K562 (cell line): ENCODE measurements around the gene RPTOR. TPM values are rescaled to one million over a fixed set of nuclear protein-coding genes. Genes with fewer than 3 reads are reported as not detected.

Experiments
- ATAC-seq: fragments of 200-7000 bp; cut with Tn5 transposase; 3 replicates; pipeline ENCODE4 v1.9.1; 2020; ENCODE audit warnings: moderate library complexity
- BruUV-seq: library from RNA; stranded (reverse); fragments of 400-500 nt; replicated peaks from 2 replicates; lab custom pipeline; 2021; lab: Mats Ljungman, UMichigan
- CTCF ChIA-PET: fragments of 300-600 bp; formaldehyde crosslinking; extraction: SDS; loops from one replicate; lab custom pipeline; 2021; ENCODE audit warnings: low intra/inter-chr PET ratio; lab: Yijun Ruan, JAX
- POLR2A ChIA-PET: fragments of 300-600, 350-650 bp; sonication (Branson Sonifier 250); formaldehyde crosslinking; extraction: SDS; loops from one replicate; lab custom pipeline; 2021; ENCODE audit warnings: antibody characterized with exemption, inconsistent platforms; lab: Yijun Ruan, JAX
- DNase-seq, 4 experiments: peaks; one replicate each; pipeline versions ENCODE4 v3.0.0 to v3.0.0-alpha.2; 2011 to 2018; ENCODE audit warnings: low spot score in 3 of 4, mixed read lengths in 3 of 4; ENCODE audit errors: extremely low read depth in 1 of 4
- FAIRE-seq: peaks from 2 replicates; lab custom pipeline; 2011; peaks lifted over from hg19 to GRCh38; lab: Jason Lieb, UNC
- H2AFZ ChIP-seq: 2 replicates; pipeline ENCODE4 v1.6.0; 2011; ENCODE audit warnings: low read depth, low read length, control low read depth, inconsistent platforms
- H3K27ac ChIP-seq: fragments of 200-600 bp; 3 replicates; pipeline ENCODE4 v1.8.0; 2011; ENCODE audit warnings: low read depth, mild to moderate bottlenecking, control low read depth, inconsistent platforms, low read length, moderate library complexity, mixed read lengths; ENCODE audit errors: extremely low read depth
- H3K27me3 ChIP-seq, 2 experiments: fragments of 300-600 bp in 1 of 2; 2 replicates in 1 of 2; 3 replicates in 1 of 2; pipeline versions ENCODE4 v1.6.0 to v1.8.0; 2011; ENCODE audit warnings: inconsistent platforms in 2 of 2, low read length in 2 of 2, mild to moderate bottlenecking in 1 of 2, mixed read lengths in 1 of 2, moderate library complexity in 1 of 2; ENCODE audit not compliant: control insufficient read depth in 2 of 2, insufficient read depth in 2 of 2
- H3K36me3 ChIP-seq: fragments of 300-600 bp; 3 replicates; pipeline ENCODE4 v1.8.0; 2011; ENCODE audit warnings: mild to moderate bottlenecking, low read length, inconsistent platforms; ENCODE audit not compliant: control insufficient read depth, insufficient read depth
- H3K4me1 ChIP-seq, 2 experiments: fragments of 200-600 bp in 1 of 2; replicated peaks in 1 of 2; 2 replicates in 1 of 2; 3 replicates in 1 of 2; pipeline versions ENCODE4 v1.5.1 to v1.8.0; 2011; ENCODE audit warnings: inconsistent platforms in 2 of 2, low read length in 2 of 2, mild to moderate bottlenecking in 1 of 2, mixed read lengths in 1 of 2, moderate library complexity in 1 of 2; ENCODE audit not compliant: control insufficient read depth in 2 of 2, insufficient read depth in 2 of 2
- H3K4me2 ChIP-seq: 2 replicates; pipeline ENCODE4 v1.6.1; 2011; ENCODE audit warnings: low read length, control low read depth, inconsistent platforms, mixed read lengths; ENCODE audit not compliant: insufficient read depth
- H3K4me3 ChIP-seq: fragments of 200-600 bp; sonication (generic), shearing (Covaris generic); 2 replicates; pipeline ENCODE4 v1.5.1; 2016; ENCODE audit warnings: control low read depth, inconsistent platforms
- H3K79me2 ChIP-seq: fragments of 200-600 bp; 3 replicates; pipeline ENCODE4 v1.8.0; 2011; ENCODE audit warnings: low read length, inconsistent platforms; ENCODE audit not compliant: control insufficient read depth, insufficient read depth
- H3K9ac ChIP-seq, 2 experiments: 2 replicates each; pipeline versions ENCODE4 v1.6.0 to v1.6.1; 2011; ENCODE audit warnings: low read depth in 2 of 2, low read length in 2 of 2, control low read depth in 1 of 2, inconsistent platforms in 1 of 2, mild to moderate bottlenecking in 1 of 2, mixed read lengths in 1 of 2; ENCODE audit not compliant: insufficient read depth in 1 of 2
- H3K9me1 ChIP-seq: one replicate; pipeline ENCODE4 v1.6.0; 2011; ENCODE audit warnings: inconsistent platforms, mild to moderate bottlenecking, low read length, moderate library complexity; ENCODE audit not compliant: control insufficient read depth, insufficient read depth
- H3K9me3 ChIP-seq: replicated peaks from 2 replicates; pipeline ENCODE4 v1.5.1; 2011; ENCODE audit warnings: low read depth, low read length, inconsistent platforms; ENCODE audit not compliant: control insufficient read depth, insufficient read depth
- H4K20me1 ChIP-seq: replicated peaks from 2 replicates; pipeline ENCODE4 v1.6.1; 2011; ENCODE audit warnings: low read length, inconsistent platforms, mixed read lengths; ENCODE audit not compliant: control insufficient read depth, insufficient read depth
- ARNT ChIP-seq, 2 experiments: fragments of 450-650 bp; IDR thresholded peaks; 2 replicates each; pipeline ENCODE4 v1.6.1; 2016; ENCODE audit warnings: mild to moderate bottlenecking in 1 of 2
- BACH1 ChIP-seq: fragments of 200-800 bp; sonication (Bioruptor generic); IDR thresholded peaks from 2 replicates; pipeline ENCODE4 v1.6.1; 2016; ENCODE audit warnings: missing genetic modification characterization, missing compliant biosample characterization
- BCL6 ChIP-seq: fragments of 250-450 bp; sonication (Bioruptor Pico); IDR thresholded peaks from 2 replicates; pipeline ENCODE4 v1.4.0; 2020
- BRF1 ChIP-seq: IDR thresholded peaks from 3 replicates; pipeline ENCODE4 v1.6.1; 2011; ENCODE audit warnings: borderline replicate concordance, mild to moderate bottlenecking; ENCODE audit not compliant: insufficient read length; ENCODE audit errors: extremely low read depth
- EP300 ChIP-seq: IDR thresholded peaks from 2 replicates; pipeline ENCODE4 v1.6.1; 2012; ENCODE audit warnings: low read length, improper control_type of control experiment
- FUS ChIP-seq: fragments of 200-400 bp; formaldehyde crosslinking; optimal IDR thresholded peaks from 2 replicates; pipeline ENCODE3; 2017; ENCODE audit warnings: low read depth, low read length
- JUNB ChIP-seq: fragments of 450-650 bp; formaldehyde crosslinking; conservative IDR thresholded peaks from 2 replicates; pipeline ENCODE4 v1.4.0; 2020; ENCODE audit warnings: mild to moderate bottlenecking
- KLF1 ChIP-seq: fragments of 450-650 bp; IDR thresholded peaks from 2 replicates; pipeline ENCODE4 v1.6.1; 2016; ENCODE audit warnings: missing genetic modification characterization, missing compliant biosample characterization
- L3MBTL2 ChIP-seq: fragments of 450-650 bp; IDR thresholded peaks from 2 replicates; pipeline ENCODE4 v1.6.1; 2016; ENCODE audit warnings: mild to moderate bottlenecking, moderate library complexity
- LEF1 ChIP-seq: fragments of 450-650 bp; IDR thresholded peaks from 2 replicates; pipeline ENCODE4 v1.6.1; 2016; ENCODE audit warnings: mild to moderate bottlenecking
- MAZ ChIP-seq, 2 experiments: fragments of 450-650 bp in 1 of 2; sonication (generic) in 1 of 2; formaldehyde crosslinking; IDR thresholded peaks in 1 of 2; conservative IDR thresholded peaks in 1 of 2; 2 replicates each; pipeline versions ENCODE4 v1.4.0 to v1.5.0; 2020; ENCODE audit warnings: mild to moderate bottlenecking in 1 of 2, missing genetic modification reagents in 1 of 2
- NR3C1 ChIP-seq: sonication (generic); formaldehyde crosslinking; IDR thresholded peaks from 2 replicates; pipeline ENCODE4 v1.8.1; 2022; ENCODE audit warnings: missing genetic modification reagents
- SMAD2 ChIP-seq: fragments of 150-350 bp; IDR thresholded peaks from 2 replicates; pipeline ENCODE4 v1.6.1; 2014; ENCODE audit warnings: low read depth, mild to moderate bottlenecking, low read length
- SNAPC5 ChIP-seq: fragments of 250-450 bp; sonication (Bioruptor Pico); IDR thresholded peaks from 2 replicates; pipeline ENCODE4 v1.8.0; 2021; ENCODE audit warnings: moderate library complexity, mild to moderate bottlenecking, inconsistent platforms
- SRSF9 ChIP-seq: fragments of 200-400 bp; formaldehyde crosslinking; IDR thresholded peaks from 2 replicates; pipeline ENCODE4 v1.6.1; 2017; ENCODE audit warnings: low read depth, low read length, borderline replicate concordance
- TGIF2 ChIP-seq: sonication (generic); formaldehyde crosslinking; IDR thresholded peaks from 2 replicates; pipeline ENCODE4 v1.8.1; 2022; ENCODE audit warnings: mild to moderate bottlenecking, missing genetic modification reagents, moderate library complexity
- ZNF143 ChIP-seq: sonication (generic); formaldehyde crosslinking; IDR thresholded peaks from 2 replicates; pipeline ENCODE4 v1.9.0; 2022; ENCODE audit warnings: mild to moderate bottlenecking, missing genetic modification reagents
- WGBS: fragments of 100-300 bp; shearing (Covaris generic); methylation state at CpG from one replicate; pipeline ENCODE4 v1.1.6; 2016; ENCODE audit warnings: low coverage, mixed read lengths; ENCODE audit not compliant: insufficient coverage; ENCODE audit errors: missing lambda C conversion rate; 5-methylcytosine and 5-hydroxymethylcytosine counted together
- in situ Hi-C: fragments of 300-500 bp; cut with MboI; formaldehyde crosslinking; loops from 4 replicates; pipeline ENCODE4 v1.15.0; 2018; ENCODE audit warnings: inconsistent platforms, mixed read lengths
- intact Hi-C: fragments of 100-400 bp; cut with micrococcal nuclease; formaldehyde crosslinking; loops from 2 replicates; pipeline ENCODE4 v1.14.2; 2022
- polyA plus RNA-seq, 8 experiments: library from polyadenylated mRNA; depleted of rRNA in 4 of 8; stranded (reverse) in 5 of 8; unstranded in 3 of 8; fragments of >200 nt; fragmentation: Nextera tagmentation in 2 of 8; fragmentation: Illumina TruSeq in 1 of 8; extraction: Ambion mirVana in 2 of 8; extraction: Trizol in 1 of 8; gene quantifications; 2 replicates each; pipeline versions ENCODE4 v1.2.1 to v1.2.3, GENCODE V29; 2011 to 2014; ENCODE audit warnings: inconsistent platforms in 1 of 8, missing spikeins in 1 of 8
- total RNA-seq, 7 experiments: library from RNA; depleted of rRNA in 6 of 7; stranded (reverse); fragments of >200 nt in 6 of 7; fragmentation: Illumina TruSeq in 2 of 7; extraction: Trizol in 2 of 7; gene quantifications; 2 replicates each; pipeline versions ENCODE4 v1.2.1 to v1.2.3, GENCODE V29; 2011 to 2021; ENCODE audit warnings: low replicate concordance in 1 of 7
- TF ChIP-seq, protein P1 (sequence below): sonication (generic); formaldehyde crosslinking; IDR thresholded peaks from 2 replicates; pipeline ENCODE4 v1.9.0; 2022; ENCODE audit warnings: mild to moderate bottlenecking, missing genetic modification reagents
- TF ChIP-seq, protein P2 (sequence below): IDR thresholded peaks from 2 replicates; pipeline ENCODE4 v1.6.1; 2016; ENCODE audit warnings: missing genetic modification characterization, missing compliant biosample characterization
- TF ChIP-seq, protein P3 (sequence below), 2 experiments: fragments of 450-650 bp; IDR thresholded peaks; 2 replicates each; pipeline ENCODE4 v1.6.1; 2018; ENCODE audit warnings: mild to moderate bottlenecking in 2 of 2, low read depth in 1 of 2; ENCODE audit not compliant: partially characterized antibody in 2 of 2

The RPTOR gene
- total and polyA plus RNA-seq, 9 of the 15 experiments (the other 6 are each of a cell fraction or from before 2014, with no cell fraction given) = 0.24 to 54.1 (median 10.2) TPM

- in situ Hi-C loops (no loop called here), intact Hi-C loops (no loop called here)
- Histone ChIP-seq H3K4me3 (no peak overlapping the region), H3K4me1 (peaks cover 0 to 23% of the 10 kb centered on the region in 2 experiments; a peak in 3 of 5 replicates), H3K9ac (no peak overlapping the region), H3K9me1 (no peaks in the 10 kb centered on the region), H3K9me3 (no peaks in the 10 kb centered on the region), H3K27ac (no peak overlapping the region), H3K79me2 (no peaks in the 10 kb centered on the region), H4K20me1 (no peaks in the 10 kb centered on the region), H3K27me3 (peaks cover 31 to 58% of the 10 kb centered on the region in 2 experiments; a peak in 4 of 5 replicates), H3K36me3 (no peaks in the 10 kb centered on the region), H2AFZ (no peak overlapping the region), H3K4me2 (no peak overlapping the region)
- TF ChIP-seq KLF1 (tag) (no peak), EP300 (no peak), BRF1 (no peak), ARNT (IDR thresholded peaks at IDR 0.05) (no peak), SMAD2 (no peak), ZNF143 (no peak), BCL6 (CRISPR knock-in tag) (no peak), NR3C1 (CRISPR knock-in tag) (no peak), BACH1 (tag) (no peak), SRSF9 (no peak), TGIF2 (no peak), LEF1 (no peak), FUS (no peak), L3MBTL2 (no peak), MAZ (CRISPR knock-in tag; conservative IDR thresholded peaks at IDR 0.05 in 1 of 2, IDR thresholded peaks at IDR 0.05 in 1 of 2) (no peak), JUNB (no peak), SNAPC5 (CRISPR knock-in tag) (no peak)
- TF ChIP-seq, protein P1, sequence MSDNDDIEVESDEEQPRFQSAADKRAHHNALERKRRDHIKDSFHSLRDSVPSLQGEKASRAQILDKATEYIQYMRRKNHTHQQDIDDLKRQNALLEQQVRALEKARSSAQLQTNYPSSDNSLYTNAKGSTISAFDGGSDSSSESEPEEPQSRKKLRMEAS (CRISPR knock-in tag) = no peak
- TF ChIP-seq, protein P2, sequence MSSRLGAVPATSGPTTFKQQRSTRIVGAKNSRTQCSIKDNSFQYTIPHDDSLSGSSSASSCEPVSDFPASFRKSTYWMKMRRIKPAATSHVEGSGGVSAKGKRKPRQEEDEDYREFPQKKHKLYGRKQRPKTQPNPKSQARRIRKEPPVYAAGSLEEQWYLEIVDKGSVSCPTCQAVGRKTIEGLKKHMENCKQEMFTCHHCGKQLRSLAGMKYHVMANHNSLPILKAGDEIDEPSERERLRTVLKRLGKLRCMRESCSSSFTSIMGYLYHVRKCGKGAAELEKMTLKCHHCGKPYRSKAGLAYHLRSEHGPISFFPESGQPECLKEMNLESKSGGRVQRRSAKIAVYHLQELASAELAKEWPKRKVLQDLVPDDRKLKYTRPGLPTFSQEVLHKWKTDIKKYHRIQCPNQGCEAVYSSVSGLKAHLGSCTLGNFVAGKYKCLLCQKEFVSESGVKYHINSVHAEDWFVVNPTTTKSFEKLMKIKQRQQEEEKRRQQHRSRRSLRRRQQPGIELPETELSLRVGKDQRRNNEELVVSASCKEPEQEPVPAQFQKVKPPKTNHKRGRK (tag) = no peak
- TF ChIP-seq, protein P3, sequence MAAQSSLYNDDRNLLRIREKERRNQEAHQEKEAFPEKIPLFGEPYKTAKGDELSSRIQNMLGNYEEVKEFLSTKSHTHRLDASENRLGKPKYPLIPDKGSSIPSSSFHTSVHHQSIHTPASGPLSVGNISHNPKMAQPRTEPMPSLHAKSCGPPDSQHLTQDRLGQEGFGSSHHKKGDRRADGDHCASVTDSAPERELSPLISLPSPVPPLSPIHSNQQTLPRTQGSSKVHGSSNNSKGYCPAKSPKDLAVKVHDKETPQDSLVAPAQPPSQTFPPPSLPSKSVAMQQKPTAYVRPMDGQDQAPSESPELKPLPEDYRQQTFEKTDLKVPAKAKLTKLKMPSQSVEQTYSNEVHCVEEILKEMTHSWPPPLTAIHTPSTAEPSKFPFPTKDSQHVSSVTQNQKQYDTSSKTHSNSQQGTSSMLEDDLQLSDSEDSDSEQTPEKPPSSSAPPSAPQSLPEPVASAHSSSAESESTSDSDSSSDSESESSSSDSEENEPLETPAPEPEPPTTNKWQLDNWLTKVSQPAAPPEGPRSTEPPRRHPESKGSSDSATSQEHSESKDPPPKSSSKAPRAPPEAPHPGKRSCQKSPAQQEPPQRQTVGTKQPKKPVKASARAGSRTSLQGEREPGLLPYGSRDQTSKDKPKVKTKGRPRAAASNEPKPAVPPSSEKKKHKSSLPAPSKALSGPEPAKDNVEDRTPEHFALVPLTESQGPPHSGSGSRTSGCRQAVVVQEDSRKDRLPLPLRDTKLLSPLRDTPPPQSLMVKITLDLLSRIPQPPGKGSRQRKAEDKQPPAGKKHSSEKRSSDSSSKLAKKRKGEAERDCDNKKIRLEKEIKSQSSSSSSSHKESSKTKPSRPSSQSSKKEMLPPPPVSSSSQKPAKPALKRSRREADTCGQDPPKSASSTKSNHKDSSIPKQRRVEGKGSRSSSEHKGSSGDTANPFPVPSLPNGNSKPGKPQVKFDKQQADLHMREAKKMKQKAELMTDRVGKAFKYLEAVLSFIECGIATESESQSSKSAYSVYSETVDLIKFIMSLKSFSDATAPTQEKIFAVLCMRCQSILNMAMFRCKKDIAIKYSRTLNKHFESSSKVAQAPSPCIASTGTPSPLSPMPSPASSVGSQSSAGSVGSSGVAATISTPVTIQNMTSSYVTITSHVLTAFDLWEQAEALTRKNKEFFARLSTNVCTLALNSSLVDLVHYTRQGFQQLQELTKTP (IDR thresholded peaks at IDR 0.05; ENCODE audit: low read depth in 1 of 2, partially characterized antibody in 2 of 2) = no peak
- ChIA-PET CTCF (no interaction called here), POLR2A (interaction anchor here (0.7 to 1.1 kb wide), 3 partner anchors 9 to 45 kb away, joined by 3 to 4 read pairs (median 3); no protein-coding TSS in a partner anchor)
- no TSS peak for BruUV-seq
- DNase-seq (no peak), ATAC-seq (no peak), FAIRE-seq (no peak)
- WGBS = 9% methylated on average over 8 of the region's 9 CpGs
Measured at GRCh38 chr17:80499560-80499959, 45.1 kb upstream of the RPTOR start.
